Osteocyte (in vitro differentiated cells): Measurements from ENCODE around the gene ASCL4. TPM values are rescaled to one million over a fixed set of nuclear protein-coding genes. Genes with fewer than 3 reads are reported as not detected.

Experiments
- DNase-seq: peaks from one replicate; pipeline ENCODE4 v3.0.0; 2021; ENCODE audit warnings: mixed read lengths; ENCODE audit not compliant: unreplicated experiment; ENCODE audit errors: extremely low spot score
- H3K27ac Mint-ChIP-seq: one replicate; pipeline ENCODE4 v1.8.0; 2021; ENCODE audit warnings: mild to moderate bottlenecking, mixed read lengths; ENCODE audit not compliant: unreplicated experiment
- H3K27me3 Mint-ChIP-seq: one replicate; pipeline ENCODE4 v1.8.0; 2021; ENCODE audit warnings: mixed read lengths; ENCODE audit not compliant: unreplicated experiment
- H3K36me3 Mint-ChIP-seq: one replicate; pipeline ENCODE4 v1.8.0; 2021; ENCODE audit warnings: mixed read lengths; ENCODE audit not compliant: unreplicated experiment
- H3K4me1 Mint-ChIP-seq: one replicate; pipeline ENCODE4 v1.8.0; 2021; ENCODE audit warnings: mixed read lengths; ENCODE audit not compliant: unreplicated experiment
- H3K4me3 Mint-ChIP-seq: one replicate; pipeline ENCODE4 v1.8.0; 2021; ENCODE audit warnings: mild to moderate bottlenecking, moderate library complexity, mixed read lengths; ENCODE audit not compliant: unreplicated experiment
- H3K9me3 Mint-ChIP-seq: one replicate; pipeline ENCODE4 v1.8.0; 2021; ENCODE audit warnings: mixed read lengths; ENCODE audit not compliant: unreplicated experiment
- CTCF ChIP-seq: fragments of 200-600 bp; sonication (generic); IDR thresholded peaks from 2 replicates; pipeline ENCODE4 v1.5.0; 2021; ENCODE audit warnings: antibody characterized with exemption, mild to moderate bottlenecking, moderate library complexity
- total RNA-seq: library from RNA; stranded (reverse); gene quantifications from 2 replicates; pipeline ENCODE4 v1.2.1, GENCODE V29; 2021

Gene ASCL4
- total RNA-seq, 1 donor from 2014 or later: not detected

GRCh38 chr12:107778383-107779025, 4.0 kb downstream of the ASCL4 start:
- no peak for TF ChIP-seq CTCF

GRCh38 chr12:107779077-107779831, 4.8 kb downstream of the ASCL4 start:
- H3K27me3 Mint-ChIP-seq: peaks cover 47% of the 10 kb centered on the region
- H3K27ac Mint-ChIP-seq: no peak overlapping the region
- H3K4me3 Mint-ChIP-seq: no peak overlapping the region
- no peak for TF ChIP-seq CTCF
- H3K4me1 Mint-ChIP-seq: no peaks in the 10 kb centered on the region
- H3K9me3 Mint-ChIP-seq: no peaks in the 10 kb centered on the region
- DNase-seq: no peak
- H3K36me3 Mint-ChIP-seq: no peaks in the 10 kb centered on the region

More at GRCh38 chr12:107778383-107779025, 4.0 kb downstream of the ASCL4 start:
- no peaks in the 10 kb centered on the region for H3K9me3 Mint-ChIP-seq
- H3K4me3 Mint-ChIP-seq: no peak overlapping the region
- H3K36me3 Mint-ChIP-seq: no peaks in the 10 kb centered on the region
- no peak overlapping the region for H3K27ac Mint-ChIP-seq
- DNase-seq: no peak
- peaks cover 55% of the 10 kb centered on the region for H3K27me3 Mint-ChIP-seq
- no peaks in the 10 kb centered on the region for H3K4me1 Mint-ChIP-seq

DNA sequence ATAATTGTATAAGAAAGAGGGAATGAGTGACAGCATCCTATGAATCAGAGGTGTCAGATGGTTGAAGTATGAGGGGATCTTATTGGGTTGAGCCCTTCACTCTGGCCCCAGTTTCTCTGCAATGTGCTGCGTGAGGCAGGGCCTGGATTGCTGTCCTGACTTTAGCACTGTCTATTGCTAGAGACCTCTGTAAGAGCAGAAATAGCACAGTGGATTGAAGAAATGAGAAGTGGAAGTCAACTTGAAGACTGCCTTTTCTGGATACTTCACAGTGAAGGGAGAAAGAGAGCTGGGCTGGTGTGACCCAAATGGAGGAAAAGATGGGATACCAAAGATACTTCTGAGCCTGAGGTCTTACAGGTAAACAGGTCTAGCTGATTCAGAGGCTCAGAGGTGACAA, 5.8 kb downstream of the ASCL4 start:
- DNase-seq: no peak
- no peak for TF ChIP-seq CTCF
- no peaks in the 10 kb centered on the region for H3K4me1 Mint-ChIP-seq
- H3K4me3 Mint-ChIP-seq: no peak overlapping the region
- H3K27me3 Mint-ChIP-seq: peaks cover 39% of the 10 kb centered on the region
- no peaks in the 10 kb centered on the region for H3K9me3 Mint-ChIP-seq
- no peaks in the 10 kb centered on the region for H3K36me3 Mint-ChIP-seq
- H3K27ac Mint-ChIP-seq: no peak overlapping the region

GRCh38 chr12:107782067-107782466, 7.6 kb downstream of the ASCL4 start:
- no peaks in the 10 kb centered on the region for H3K36me3 Mint-ChIP-seq
- H3K4me1 Mint-ChIP-seq: no peaks in the 10 kb centered on the region
- H3K9me3 Mint-ChIP-seq: no peaks in the 10 kb centered on the region
- H3K27me3 Mint-ChIP-seq: peaks cover 25% of the 10 kb centered on the region
- DNase-seq: no peak
- no peak for TF ChIP-seq CTCF
- H3K4me3 Mint-ChIP-seq: no peak overlapping the region
- H3K27ac Mint-ChIP-seq: no peak overlapping the region
